Measurements from ENCODE around the gene ITPKC. TPM values are rescaled to one million over a fixed set of nuclear protein-coding genes. Genes with fewer than 3 reads are reported as not detected.

Gene ITPKC
- 12.2 to 16.5 TPM (median 16.4 TPM) in 3 replicates for total RNA-seq
- long read RNA-seq, transcript ITPKC-201 (7 exons, 3,385 nt): major isoform, 65 of 75 reads
- long read RNA-seq, partial matches to known transcripts: 3 of 75 reads
- long read RNA-seq, other reads (novel, unspliced or antisense): 7 of 75 reads

DNA sequence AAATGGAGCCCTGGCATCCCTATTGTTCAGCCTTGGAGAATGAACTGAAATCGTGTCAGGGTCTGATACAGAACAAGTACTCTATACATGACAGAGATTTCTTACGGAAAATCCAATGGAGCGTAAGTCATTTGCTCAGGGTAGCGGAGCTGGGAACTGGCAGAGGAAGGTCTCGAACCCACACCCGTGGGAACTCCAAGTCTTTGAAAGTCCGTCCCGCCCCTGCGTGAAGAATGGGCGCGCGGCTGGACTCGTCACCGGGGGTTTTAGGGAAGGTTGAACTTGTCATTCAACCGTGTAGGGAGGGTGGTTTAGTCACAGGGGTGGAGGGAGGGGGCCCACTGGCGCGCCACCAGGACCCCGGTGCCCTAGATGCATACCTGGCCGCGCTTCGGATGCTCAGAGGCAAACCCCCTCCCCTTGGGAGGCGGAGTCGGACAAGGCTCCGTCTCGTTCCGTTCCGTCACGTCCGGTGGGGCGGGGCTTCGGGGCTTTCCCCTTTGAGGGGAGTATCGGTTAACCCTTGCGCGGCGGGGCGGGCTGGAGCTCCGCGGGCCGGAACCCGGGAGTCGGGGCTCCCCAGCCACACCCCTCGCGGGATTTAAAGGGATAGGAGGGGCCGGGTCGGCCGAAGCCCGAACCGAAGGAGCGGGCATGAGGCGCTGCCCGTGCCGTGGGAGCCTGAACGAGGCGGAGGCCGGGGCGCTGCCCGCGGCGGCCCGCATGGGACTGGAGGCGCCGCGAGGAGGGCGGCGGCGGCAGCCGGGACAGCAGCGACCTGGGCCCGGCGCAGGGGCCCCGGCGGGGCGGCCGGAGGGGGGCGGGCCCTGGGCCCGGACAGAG, at the start of gene ITPKC, which contains the start of gene COQ8B:
Gene ITPKC, plus strand, starts transcription at position 631 of the 843 bp plus-strand sequence. Its CDS starts 24 bp downstream, at position 655.
Gene COQ8B, minus strand, starts transcription at position 405 of the 843 bp plus-strand sequence. CDS start 2,254 bp downstream, outside the sequence.
- peak; percentile 100 for DNase-seq (ENCODE audit: low spot score)
- H3K27ac Mint-ChIP-seq (ENCODE audit: unreplicated experiment): peak within 1 kb of the TSS; percentile 100
- TF ChIP-seq CTCF (IDR thresholded peaks at IDR 0.05): peak; percentile 57
- peaks cover 52% of the 10 kb centered on the region for H3K4me1 Mint-ChIP-seq (ENCODE audit: low read depth)
- H3K9me3 Mint-ChIP-seq (ENCODE audit: low read depth): no peaks in the 10 kb centered on the region
- H3K36me3 Mint-ChIP-seq (ENCODE audit: low read depth): peaks cover 9% of the 10 kb centered on the region
- H3K4me3 Mint-ChIP-seq (ENCODE audit: unreplicated experiment): peak within 1 kb of the TSS; percentile 97
- H3K27me3 Mint-ChIP-seq (ENCODE audit: low read depth): no peaks in the 10 kb centered on the region

DNA sequence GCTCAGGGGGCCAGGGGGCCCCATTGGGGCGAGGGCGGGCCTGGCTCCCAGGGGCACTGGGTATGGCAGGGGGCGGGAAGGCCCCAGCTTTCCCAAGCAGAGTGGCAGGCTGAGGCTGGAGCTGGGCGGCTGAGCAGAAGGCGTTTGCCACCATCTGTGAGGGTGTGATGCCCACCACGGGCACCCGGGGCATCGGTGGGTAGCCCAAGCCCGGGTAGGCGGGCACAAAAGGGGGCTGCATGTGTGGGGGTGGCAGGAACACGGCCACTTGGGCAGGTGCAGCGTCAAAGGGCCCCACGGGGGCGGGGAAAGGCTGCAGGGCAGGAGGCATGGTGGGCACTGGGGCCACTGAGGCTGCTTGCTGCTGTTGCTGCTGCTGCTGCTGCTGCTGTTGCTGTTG, 49.3 kb upstream of the ITPKC start:
- H3K4me1 Mint-ChIP-seq (ENCODE audit: low read depth): peaks cover 19% of the 10 kb centered on the region
- TF ChIP-seq CTCF (IDR thresholded peaks at IDR 0.05): no peak
- no peak overlapping the region for H3K4me3 Mint-ChIP-seq (ENCODE audit: unreplicated experiment)
- H3K27ac Mint-ChIP-seq (ENCODE audit: unreplicated experiment): no peak overlapping the region
- no peak for DNase-seq (ENCODE audit: low spot score)
- H3K36me3 Mint-ChIP-seq (ENCODE audit: low read depth): peaks cover 29% of the 10 kb centered on the region
- H3K9me3 Mint-ChIP-seq (ENCODE audit: low read depth): no peaks in the 10 kb centered on the region
- H3K27me3 Mint-ChIP-seq (ENCODE audit: low read depth): no peaks in the 10 kb centered on the region

DNA sequence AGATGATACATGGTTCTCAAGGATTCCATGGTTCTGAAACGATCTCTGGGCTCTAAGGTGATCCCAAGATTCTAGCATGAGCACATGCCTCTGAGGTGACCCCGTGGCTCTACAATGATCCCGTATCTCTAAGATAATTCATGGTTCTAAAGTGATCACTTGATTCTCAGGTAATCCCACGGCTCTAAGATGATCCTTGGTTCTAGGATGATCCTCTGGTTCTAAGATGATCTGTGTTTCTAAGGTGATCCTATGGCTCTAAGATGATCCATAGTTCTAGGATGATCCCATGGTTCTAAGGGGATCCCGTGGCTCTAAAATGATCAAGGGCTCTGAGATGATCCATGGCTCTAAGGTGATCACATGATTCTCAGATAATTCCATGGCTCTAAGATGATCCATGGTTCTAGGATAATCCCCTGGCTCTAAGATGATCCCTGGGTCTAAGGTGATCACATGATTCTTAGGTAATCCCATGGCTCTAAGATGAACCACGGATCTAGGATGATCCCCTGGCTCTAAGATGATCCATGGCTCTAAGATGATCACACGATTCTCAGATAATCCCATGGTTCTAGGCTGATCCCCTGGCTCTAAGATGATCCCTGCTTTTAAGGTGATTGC, 47.8 kb upstream of the ITPKC start:
- peaks cover 29% of the 10 kb centered on the region for H3K36me3 Mint-ChIP-seq (ENCODE audit: low read depth)
- no peak overlapping the region for H3K27ac Mint-ChIP-seq (ENCODE audit: unreplicated experiment)
- no peaks in the 10 kb centered on the region for H3K27me3 Mint-ChIP-seq (ENCODE audit: low read depth)
- H3K9me3 Mint-ChIP-seq (ENCODE audit: low read depth): no peaks in the 10 kb centered on the region
- DNase-seq (ENCODE audit: low spot score): no peak
- no peak for TF ChIP-seq CTCF (IDR thresholded peaks at IDR 0.05)
- H3K4me3 Mint-ChIP-seq (ENCODE audit: unreplicated experiment): no peak overlapping the region
- peaks cover 10% of the 10 kb centered on the region for H3K4me1 Mint-ChIP-seq (ENCODE audit: low read depth)

DNA sequence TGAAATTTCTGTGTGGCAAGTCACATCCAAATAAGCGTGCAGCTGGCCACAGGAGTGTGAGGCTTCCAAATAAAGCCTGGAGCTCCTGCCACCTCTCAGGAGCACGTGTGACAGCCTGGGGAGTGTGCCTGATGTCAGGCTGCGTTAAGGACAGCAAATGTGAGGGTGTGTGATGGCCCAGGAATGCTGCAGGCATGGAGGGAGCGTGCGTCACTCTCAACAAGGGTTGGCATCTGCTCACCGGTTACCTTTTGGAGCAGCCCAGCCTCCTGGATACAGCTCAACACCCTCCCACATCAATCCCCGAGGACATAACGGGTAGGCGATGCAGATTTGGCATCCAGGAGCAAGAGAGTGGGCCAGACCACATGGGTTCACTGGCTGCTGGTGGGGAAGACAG, 45.5 kb upstream of the ITPKC start:
- Mint-ChIP-seq H3K9me3 (ENCODE audit: low read depth) (no peaks in the 10 kb centered on the region), H3K36me3 (ENCODE audit: low read depth) (peaks cover 31% of the 10 kb centered on the region), H3K27me3 (ENCODE audit: low read depth) (no peaks in the 10 kb centered on the region), H3K4me1 (ENCODE audit: low read depth) (peaks cover 5% of the 10 kb centered on the region), H3K27ac (ENCODE audit: unreplicated experiment) (no peak overlapping the region), H3K4me3 (ENCODE audit: unreplicated experiment) (no peak overlapping the region)
- TF ChIP-seq CTCF (IDR thresholded peaks at IDR 0.05): no peak
- no peak for DNase-seq (ENCODE audit: low spot score)

GRCh38 chr19:40672038-40672437, 44.9 kb upstream of the ITPKC start:
- no peak for TF ChIP-seq CTCF (IDR thresholded peaks at IDR 0.05)
- peaks cover 1% of the 10 kb centered on the region for H3K4me1 Mint-ChIP-seq (ENCODE audit: low read depth)
- H3K27me3 Mint-ChIP-seq (ENCODE audit: low read depth): no peaks in the 10 kb centered on the region
- peaks cover 27% of the 10 kb centered on the region for H3K36me3 Mint-ChIP-seq (ENCODE audit: low read depth)
- no peaks in the 10 kb centered on the region for H3K9me3 Mint-ChIP-seq (ENCODE audit: low read depth)
- no peak overlapping the region for H3K4me3 Mint-ChIP-seq (ENCODE audit: unreplicated experiment)
- no peak overlapping the region for H3K27ac Mint-ChIP-seq (ENCODE audit: unreplicated experiment)
- no peak for DNase-seq (ENCODE audit: low spot score)

Data from chondrocyte (in vitro differentiated cells).